Caco-2 (cell line): ENCODE results near the gene FANCC. TPM values are rescaled to one million over a fixed set of nuclear protein-coding genes. Genes with fewer than 3 reads are reported as not detected.
A peak's percentile ranks its signal among the peaks of the same experiment; 100 is the strongest.
"Not testable (repeated sequence)": the region's sequence is repeated elsewhere in the genome, so short reads cannot be mapped to it uniquely, and the experiment has no call there.

Source experiments
- BruUV-seq: library from RNA; stranded (reverse); fragments of 400-500 nt; replicated peaks from 2 replicates; lab custom pipeline; 2021; lab: Mats Ljungman, UMichigan
- CTCF ChIA-PET: fragments of 300-600 bp; sonication (Branson Sonifier 250); formaldehyde crosslinking; loops from one replicate; lab custom pipeline; 2022; ENCODE audit warnings: antibody characterized with exemption; lab: Charles Lee
- POLR2A ChIA-PET: fragments of 300-600 bp; sonication (Branson Sonifier 250); formaldehyde crosslinking; loops from one replicate; lab custom pipeline; 2022; ENCODE audit warnings: antibody characterized with exemption; lab: Charles Lee
- DNase-seq, 2 experiments: peaks; one replicate each; pipeline versions ENCODE4 v3.0.0 to v3.0.0-alpha.2; 2020 to 2022
- H3K27me3 ChIP-seq: replicated peaks from 2 replicates; pipeline ENCODE4 v1.6.0; 2011; ENCODE audit warnings: low read length; ENCODE audit not compliant: control insufficient read depth, insufficient read depth
- H3K36me3 ChIP-seq: 2 replicates; pipeline ENCODE4 v1.5.1; 2011; ENCODE audit warnings: low read length; ENCODE audit not compliant: control insufficient read depth, insufficient read depth
- H3K4me1 ChIP-seq: fragments of 250-450 bp; sonication (Bioruptor Pico); 2 replicates; pipeline ENCODE4 v1.5.1; 2020; ENCODE audit warnings: mild to moderate bottlenecking
- H3K4me3 ChIP-seq: 2 replicates; pipeline ENCODE4 v1.5.1; 2011; ENCODE audit warnings: low read depth, mild to moderate bottlenecking, control low read depth, low read length
- H3K9me3 ChIP-seq: fragments of 250-450 bp; sonication (Bioruptor Pico); 2 replicates; pipeline ENCODE4 v1.5.1; 2020; ENCODE audit warnings: mild to moderate bottlenecking, moderate library complexity
- H3K27ac Mint-ChIP-seq: one replicate; pipeline ENCODE4 v1.8.0; 2022; ENCODE audit warnings: mixed read lengths; ENCODE audit not compliant: unreplicated experiment
- H3K27me3 Mint-ChIP-seq: one replicate; pipeline ENCODE4 v1.8.0; 2022; ENCODE audit warnings: mixed read lengths; ENCODE audit not compliant: insufficient read depth, unreplicated experiment
- H3K36me3 Mint-ChIP-seq: one replicate; pipeline ENCODE4 v1.8.0; 2022; ENCODE audit warnings: mild to moderate bottlenecking, mixed read lengths; ENCODE audit not compliant: insufficient read depth, unreplicated experiment
- H3K4me1 Mint-ChIP-seq: one replicate; pipeline ENCODE4 v1.8.0; 2022; ENCODE audit warnings: low read depth, mixed read lengths; ENCODE audit not compliant: unreplicated experiment
- H3K4me3 Mint-ChIP-seq: one replicate; pipeline ENCODE4 v1.8.0; 2022; ENCODE audit warnings: mild to moderate bottlenecking, moderate library complexity, mixed read lengths; ENCODE audit not compliant: unreplicated experiment
- H3K9me3 Mint-ChIP-seq: one replicate; pipeline ENCODE4 v1.8.0; 2022; ENCODE audit warnings: mixed read lengths; ENCODE audit not compliant: unreplicated experiment
- CTCF ChIP-seq, 2 experiments: fragments of 200-600 bp in 1 of 2; IDR thresholded peaks; 1 replicate in 1 of 2; 2 replicates in 1 of 2; pipeline versions ENCODE4 v1.5.1 to v1.8.0; 2011 to 2022; ENCODE audit warnings: antibody characterized with exemption in 1 of 2, control low read depth in 1 of 2, inconsistent platforms in 1 of 2, low read depth in 1 of 2, low read length in 1 of 2, mild to moderate bottlenecking in 1 of 2, moderate library complexity in 1 of 2; ENCODE audit not compliant: insufficient read depth in 1 of 2, severe bottlenecking in 1 of 2, unreplicated experiment in 1 of 2
- intact Hi-C: fragments of 100-400 bp; cut with micrococcal nuclease; formaldehyde crosslinking; loops from one replicate; pipeline ENCODE4 v1.10.0; 2022; ENCODE audit not compliant: unreplicated experiment
- total RNA-seq: library from RNA; stranded (reverse); gene quantifications from 2 replicates; pipeline ENCODE4 v1.2.3, GENCODE V29; 2022

The FANCC gene
- total RNA-seq, 1 experiment from 2014 or later = 29.2 TPM

- no peak overlapping the region for H3K27ac Mint-ChIP-seq
- Histone ChIP-seq H3K36me3 (no peaks in the 10 kb centered on the region), H3K9me3 (peaks cover 18% of the 10 kb centered on the region), H3K4me1 (peaks cover 9% of the 10 kb centered on the region), H3K4me3 (no peak overlapping the region), H3K27me3 (no peaks in the 10 kb centered on the region)
- no peaks in the 10 kb centered on the region for H3K36me3 Mint-ChIP-seq
- H3K9me3 Mint-ChIP-seq = peaks cover 29% of the 10 kb centered on the region
- DNase-seq = no peak
- H3K4me1 Mint-ChIP-seq = no peaks in the 10 kb centered on the region
- BruUV-seq = no TSS peak
- TF ChIP-seq CTCF (IDR thresholded peaks at IDR 0.05; ENCODE audit: insufficient read depth in 1 of 2, low read depth in 1 of 2, low read length in 1 of 2, severe bottlenecking in 1 of 2, unreplicated experiment in 1 of 2) = no peak
- intact Hi-C loops = no loop called here
- no peaks in the 10 kb centered on the region for H3K27me3 Mint-ChIP-seq
- POLR2A ChIA-PET = no interaction called here
- H3K4me3 Mint-ChIP-seq = no peak overlapping the region
- CTCF ChIA-PET = no interaction called here
Measured at GRCh38 chr9:95332860-95333259, 15.4 kb upstream of the FANCC start.

- Mint-ChIP-seq H3K4me3 (no peak overlapping the region), H3K9me3 (peaks cover 29% of the 10 kb centered on the region), H3K4me1 (no peaks in the 10 kb centered on the region), H3K27me3 (no peaks in the 10 kb centered on the region), H3K36me3 (no peaks in the 10 kb centered on the region), H3K27ac (no peak overlapping the region)
- Histone ChIP-seq H3K27me3 (no peaks in the 10 kb centered on the region), H3K36me3 (no peaks in the 10 kb centered on the region), H3K4me1 (peaks cover 9% of the 10 kb centered on the region), H3K4me3 (no peak overlapping the region), H3K9me3 (peaks cover 32% of the 10 kb centered on the region)
- TF ChIP-seq CTCF (IDR thresholded peaks at IDR 0.05; ENCODE audit: insufficient read depth in 1 of 2, low read depth in 1 of 2, low read length in 1 of 2, severe bottlenecking in 1 of 2, unreplicated experiment in 1 of 2) = no peak
- no TSS peak for BruUV-seq
- ChIA-PET CTCF (interaction anchor here (0.6 kb wide), 1 partner anchor 259 kb away, joined by 3 read pairs; no protein-coding TSS in a partner anchor), POLR2A (no interaction called here)
- no peak for DNase-seq
- intact Hi-C loops = no loop called here
Measured at GRCh38 chr9:95330720-95331404, 13.4 kb upstream of the FANCC start.

GRCh38 chr9:95329061-95329460 lies 11.6 kb upstream of the FANCC start:
- H3K9me3 ChIP-seq = peaks cover 45% of the 10 kb centered on the region
- BruUV-seq, H3K4me1 Mint-ChIP-seq, H3K4me1 ChIP-seq, H3K36me3 Mint-ChIP-seq, H3K36me3 ChIP-seq, intact Hi-C loops, CTCF ChIA-PET, H3K27me3 Mint-ChIP-seq, H3K27me3 ChIP-seq, H3K4me3 Mint-ChIP-seq, POLR2A ChIA-PET, H3K4me3 ChIP-seq: not testable (repeated sequence)
- DNase-seq = peak; percentile 46 to 72
- H3K27ac Mint-ChIP-seq = peak overlapping the region; percentile 69
- H3K9me3 Mint-ChIP-seq = peaks cover 21% of the 10 kb centered on the region
